ENCODE measurements around the gene PDCD2L. TPM values are rescaled to one million over a fixed set of nuclear protein-coding genes. Genes with fewer than 3 reads are reported as not detected.
A peak's percentile ranks its signal among the peaks of the same experiment; 100 is the strongest.

Gene PDCD2L
- total and polyA plus RNA-seq, 10 of the 15 experiments (the other 5 are each of a cell fraction or from before 2014, with no cell fraction given): 7.2 to 41.3 (median 26.9) TPM

DNA sequence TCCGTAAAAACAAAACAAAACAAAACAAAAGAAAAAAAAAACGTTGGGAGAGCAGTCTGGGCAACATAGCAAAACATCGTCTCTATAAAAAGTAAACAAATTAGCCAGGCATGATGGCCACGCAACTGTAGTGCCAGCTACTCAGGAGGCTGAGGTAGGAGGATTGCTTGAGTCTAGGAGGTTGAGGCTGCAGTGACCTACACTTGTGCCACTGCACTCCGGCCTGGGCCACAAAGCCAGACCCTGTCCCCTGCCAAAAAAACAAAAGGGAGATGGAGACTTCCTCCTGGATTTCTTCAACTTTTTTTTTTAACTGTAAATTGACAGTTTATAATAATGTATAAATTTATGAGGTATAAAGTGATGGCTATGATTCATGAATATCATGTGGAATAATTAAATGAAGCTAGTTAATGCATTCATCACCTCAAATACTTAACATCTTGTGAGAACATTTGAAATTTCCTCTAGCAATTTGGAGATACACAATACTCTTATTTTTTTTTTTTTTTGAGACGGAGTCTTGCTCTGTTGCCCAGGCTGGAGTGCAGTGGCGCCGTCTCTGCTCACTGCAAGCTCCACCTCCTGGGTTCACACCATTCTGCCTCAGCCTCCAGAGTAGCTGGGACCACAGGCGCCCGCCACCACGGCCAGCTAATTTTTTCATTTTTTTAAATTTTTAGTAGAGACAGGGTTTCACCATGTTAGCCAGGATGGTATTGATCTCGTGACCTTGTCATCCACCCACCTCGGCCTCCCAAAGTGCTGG lies 1.9 kb downstream of the PDCD2L start (continued):
- no peak for TF ChIP-seq EP300 (IDR thresholded peaks at IDR 0.05; ENCODE audit: borderline replicate concordance in 1 of 2, control insufficient read depth in 1 of 2, low read depth in 2 of 2, low read length in 2 of 2)
- TF ChIP-seq, protein P1, sequence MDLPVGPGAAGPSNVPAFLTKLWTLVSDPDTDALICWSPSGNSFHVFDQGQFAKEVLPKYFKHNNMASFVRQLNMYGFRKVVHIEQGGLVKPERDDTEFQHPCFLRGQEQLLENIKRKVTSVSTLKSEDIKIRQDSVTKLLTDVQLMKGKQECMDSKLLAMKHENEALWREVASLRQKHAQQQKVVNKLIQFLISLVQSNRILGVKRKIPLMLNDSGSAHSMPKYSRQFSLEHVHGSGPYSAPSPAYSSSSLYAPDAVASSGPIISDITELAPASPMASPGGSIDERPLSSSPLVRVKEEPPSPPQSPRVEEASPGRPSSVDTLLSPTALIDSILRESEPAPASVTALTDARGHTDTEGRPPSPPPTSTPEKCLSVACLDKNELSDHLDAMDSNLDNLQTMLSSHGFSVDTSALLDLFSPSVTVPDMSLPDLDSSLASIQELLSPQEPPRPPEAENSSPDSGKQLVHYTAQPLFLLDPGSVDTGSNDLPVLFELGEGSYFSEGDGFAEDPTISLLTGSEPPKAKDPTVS (IDR thresholded peaks at IDR 0.05; ENCODE audit: low read depth, low read length): no peak

GRCh38 chr19:34408411-34408810 lies 4.2 kb downstream of the PDCD2L start:
- Histone ChIP-seq H3K9me3 (replicated peaks; ENCODE audit: control insufficient read depth, insufficient read depth, low read length) (no peaks in the 10 kb centered on the region), H4K20me1 (ENCODE audit: control insufficient read depth, insufficient read depth) (no peaks in the 10 kb centered on the region), H2AFZ (ENCODE audit: control insufficient read depth, low read depth, low read length) (no peak overlapping the region), H3K36me3 (ENCODE audit: control insufficient read depth in 2 of 2, insufficient read depth in 2 of 2, low read length in 1 of 2) (peaks cover 0 to 7% of the 10 kb centered on the region in 2 experiments; a peak in 2 of 4 replicates), H3K4me2 (ENCODE audit: control insufficient read depth, insufficient read depth) (no peak overlapping the region), H3K4me3 (no peak overlapping the region), H3K27ac (ENCODE audit: control insufficient read depth, insufficient read depth) (peak overlapping the region; percentile 65; the same call in 1 of the 2 replicates), H3K79me2 (ENCODE audit: control insufficient read depth, insufficient read depth, low read length) (peaks cover 14% of the 10 kb centered on the region), H3K4me1 (ENCODE audit: control insufficient read depth, insufficient read depth, low read length) (peaks cover 12% of the 10 kb centered on the region), H3K27me3 (replicated peaks in 1 of 2; ENCODE audit: control insufficient read depth in 2 of 2, insufficient read depth in 2 of 2, low read length in 1 of 2) (no peaks in the 10 kb centered on the region), H3K9ac (ENCODE audit: control insufficient read depth, insufficient read depth, low read length) (no peak overlapping the region)
- ChIA-PET RAD21 (ENCODE audit: unreplicated experiment) (interaction anchor here (1.1 kb wide), 1 partner anchor 22 kb away, joined by 3 read pairs; no protein-coding TSS in a partner anchor), CTCF (interaction anchor here (1.0 to 1.8 kb wide), 2 partner anchors 22 to 32 kb away, joined by 3 to 4 read pairs; no protein-coding TSS in a partner anchor), SMC1A (ENCODE audit: uncharacterized antibody, unreplicated experiment) (no interaction called here), POLR2A (no interaction called here)
- FAIRE-seq: no peak
- BruUV-seq (replicated peaks): no TSS peak
- in situ Hi-C loops (cut with MboI) (no loop called here), intact Hi-C loops (cut with micrococcal nuclease; ENCODE audit: unreplicated experiment) (no loop called here)
- ATAC-seq: no peak
- WGBS (ENCODE audit: insufficient coverage, insufficient replicate concordance, low lambda C conversion rate, missing lambda C conversion rate): 99% methylated on average over 8 of the region's 8 CpGs
- no peak for DNase-seq (ENCODE audit: low read depth, low spot score)
- TF ChIP-seq, protein P2, sequence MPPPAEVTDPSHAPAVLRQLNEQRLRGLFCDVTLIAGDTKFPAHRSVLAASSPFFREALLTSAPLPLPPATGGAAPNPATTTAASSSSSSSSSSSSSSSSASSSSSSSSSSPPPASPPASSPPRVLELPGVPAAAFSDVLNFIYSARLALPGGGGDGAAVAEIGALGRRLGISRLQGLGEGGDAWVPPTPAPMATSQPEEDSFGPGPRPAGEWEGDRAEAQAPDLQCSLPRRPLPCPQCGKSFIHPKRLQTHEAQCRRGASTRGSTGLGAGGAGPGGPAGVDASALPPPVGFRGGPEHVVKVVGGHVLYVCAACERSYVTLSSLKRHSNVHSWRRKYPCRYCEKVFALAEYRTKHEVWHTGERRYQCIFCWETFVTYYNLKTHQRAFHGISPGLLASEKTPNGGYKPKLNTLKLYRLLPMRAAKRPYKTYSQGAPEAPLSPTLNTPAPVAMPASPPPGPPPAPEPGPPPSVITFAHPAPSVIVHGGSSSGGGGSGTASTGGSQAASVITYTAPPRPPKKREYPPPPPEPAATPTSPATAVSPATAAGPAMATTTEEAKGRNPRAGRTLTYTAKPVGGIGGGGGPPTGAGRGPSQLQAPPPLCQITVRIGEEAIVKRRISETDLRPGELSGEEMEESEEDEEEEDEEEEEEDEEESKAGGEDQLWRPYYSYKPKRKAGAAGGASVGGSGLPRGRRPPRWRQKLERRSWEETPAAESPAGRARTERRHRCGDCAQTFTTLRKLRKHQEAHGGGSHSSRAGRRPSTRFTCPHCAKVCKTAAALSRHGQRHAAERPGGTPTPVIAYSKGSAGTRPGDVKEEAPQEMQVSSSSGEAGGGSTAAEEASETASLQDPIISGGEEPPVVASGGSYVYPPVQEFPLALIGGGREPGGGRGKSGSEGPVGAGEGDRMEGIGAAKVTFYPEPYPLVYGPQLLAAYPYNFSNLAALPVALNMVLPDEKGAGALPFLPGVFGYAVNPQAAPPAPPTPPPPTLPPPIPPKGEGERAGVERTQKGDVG (CRISPR knock-in tag; IDR thresholded peaks at IDR 0.05): no peak
- TF ChIP-seq USF1 (IDR thresholded peaks at IDR 0.05; ENCODE audit: borderline replicate concordance, extremely low read length, insufficient read depth, low read depth, low read length): no peak
- no peak for TF ChIP-seq FOS (IDR thresholded peaks at IDR 0.05; ENCODE audit: borderline replicate concordance, extremely low read depth, insufficient read length)
- no peak for TF ChIP-seq CBFB (IDR thresholded peaks at IDR 0.05; ENCODE audit: low read depth)
- no peak for TF ChIP-seq MEF2B (IDR thresholded peaks at IDR 0.05; ENCODE audit: partially characterized antibody, poor library complexity, severe bottlenecking)
- no peak for TF ChIP-seq BHLHE40 (IDR thresholded peaks at IDR 0.05; ENCODE audit: borderline replicate concordance in 1 of 2, low read depth in 2 of 2, low read length in 1 of 2)
- TF ChIP-seq, protein P3, sequence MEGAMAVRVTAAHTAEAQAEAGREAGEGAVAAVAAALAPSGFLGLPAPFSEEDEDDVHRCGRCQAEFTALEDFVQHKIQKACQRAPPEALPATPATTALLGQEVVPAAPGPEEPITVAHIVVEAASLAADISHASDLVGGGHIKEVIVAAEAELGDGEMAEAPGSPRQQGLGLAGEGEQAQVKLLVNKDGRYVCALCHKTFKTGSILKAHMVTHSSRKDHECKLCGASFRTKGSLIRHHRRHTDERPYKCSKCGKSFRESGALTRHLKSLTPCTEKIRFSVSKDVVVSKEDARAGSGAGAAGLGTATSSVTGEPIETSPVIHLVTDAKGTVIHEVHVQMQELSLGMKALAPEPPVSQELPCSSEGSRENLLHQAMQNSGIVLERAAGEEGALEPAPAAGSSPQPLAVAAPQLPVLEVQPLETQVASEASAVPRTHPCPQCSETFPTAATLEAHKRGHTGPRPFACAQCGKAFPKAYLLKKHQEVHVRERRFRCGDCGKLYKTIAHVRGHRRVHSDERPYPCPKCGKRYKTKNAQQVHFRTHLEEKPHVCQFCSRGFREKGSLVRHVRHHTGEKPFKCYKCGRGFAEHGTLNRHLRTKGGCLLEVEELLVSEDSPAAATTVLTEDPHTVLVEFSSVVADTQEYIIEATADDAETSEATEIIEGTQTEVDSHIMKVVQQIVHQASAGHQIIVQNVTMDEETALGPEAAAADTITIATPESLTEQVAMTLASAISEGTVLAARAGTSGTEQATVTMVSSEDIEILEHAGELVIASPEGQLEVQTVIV (IDR thresholded peaks at IDR 0.05; ENCODE audit: borderline replicate concordance, partially characterized antibody): no peak
- TF ChIP-seq POU2F2 (IDR thresholded peaks at IDR 0.05; ENCODE audit: borderline replicate concordance, low read depth, low read length): no peak
